Ishikawa (cell line): ENCODE data around the gene PPIL4.

Experiments used
- CREB1 ChIP-seq: IDR thresholded peaks from 2 replicates; pipeline ENCODE4 v1.6.1; 2012; ENCODE audit warnings: low read depth
- EGR1 ChIP-seq: IDR thresholded peaks from 2 replicates; pipeline ENCODE4 v1.6.1; 2012
- EP300 ChIP-seq: IDR thresholded peaks from 2 replicates; pipeline ENCODE4 v1.6.1; 2012; ENCODE audit warnings: borderline replicate concordance
- NFIC ChIP-seq: IDR thresholded peaks from 2 replicates; pipeline ENCODE4 v1.6.1; 2012
- RAD21 ChIP-seq: IDR thresholded peaks from 2 replicates; pipeline ENCODE4 v1.6.1; 2012; ENCODE audit warnings: low read depth
- TAF1 ChIP-seq: IDR thresholded peaks from 2 replicates; pipeline ENCODE4 v1.6.1; 2012; ENCODE audit warnings: low read depth, mild to moderate bottlenecking
- TCF12 ChIP-seq: IDR thresholded peaks from 2 replicates; pipeline ENCODE4 v1.6.1; 2012; ENCODE audit warnings: low read depth
- YY1 ChIP-seq: IDR thresholded peaks from 2 replicates; pipeline ENCODE4 v1.6.1; 2012; ENCODE audit warnings: low read depth
- ZBTB7A ChIP-seq: IDR thresholded peaks from 2 replicates; pipeline ENCODE4 v1.6.1; 2012; ENCODE audit warnings: low read depth
- TF ChIP-seq, protein P1 (sequence below): IDR thresholded peaks from 2 replicates; pipeline ENCODE4 v1.6.1; 2012; ENCODE audit warnings: low read depth, mild to moderate bottlenecking

DNA sequence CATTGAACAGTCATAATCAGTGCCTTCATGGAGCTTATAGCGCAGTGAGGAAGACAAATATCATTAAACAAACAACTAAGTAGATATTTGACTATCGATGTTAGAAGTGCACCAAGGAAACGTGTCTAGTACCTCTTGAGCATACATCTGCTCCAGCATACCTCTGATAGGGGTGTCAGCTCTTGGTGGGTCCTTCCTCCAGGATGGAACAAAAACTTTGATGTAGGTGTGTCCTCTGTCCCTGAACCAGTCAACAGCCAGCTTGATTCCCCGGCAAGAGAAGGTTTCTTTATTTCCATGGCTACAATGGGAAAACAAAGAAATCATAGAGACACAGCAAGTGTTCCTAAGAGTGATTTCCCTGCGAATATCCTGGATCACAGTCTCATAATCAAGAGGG lies 84.2 kb downstream of the PPIL4 start:
- no peak for TF ChIP-seq EP300
- TF ChIP-seq CREB1: no peak
- TF ChIP-seq RAD21: no peak
- no peak for TF ChIP-seq ZBTB7A
- TF ChIP-seq NFIC: no peak
- TF ChIP-seq EGR1: no peak
- TF ChIP-seq TAF1: no peak
- TF ChIP-seq, protein P1, sequence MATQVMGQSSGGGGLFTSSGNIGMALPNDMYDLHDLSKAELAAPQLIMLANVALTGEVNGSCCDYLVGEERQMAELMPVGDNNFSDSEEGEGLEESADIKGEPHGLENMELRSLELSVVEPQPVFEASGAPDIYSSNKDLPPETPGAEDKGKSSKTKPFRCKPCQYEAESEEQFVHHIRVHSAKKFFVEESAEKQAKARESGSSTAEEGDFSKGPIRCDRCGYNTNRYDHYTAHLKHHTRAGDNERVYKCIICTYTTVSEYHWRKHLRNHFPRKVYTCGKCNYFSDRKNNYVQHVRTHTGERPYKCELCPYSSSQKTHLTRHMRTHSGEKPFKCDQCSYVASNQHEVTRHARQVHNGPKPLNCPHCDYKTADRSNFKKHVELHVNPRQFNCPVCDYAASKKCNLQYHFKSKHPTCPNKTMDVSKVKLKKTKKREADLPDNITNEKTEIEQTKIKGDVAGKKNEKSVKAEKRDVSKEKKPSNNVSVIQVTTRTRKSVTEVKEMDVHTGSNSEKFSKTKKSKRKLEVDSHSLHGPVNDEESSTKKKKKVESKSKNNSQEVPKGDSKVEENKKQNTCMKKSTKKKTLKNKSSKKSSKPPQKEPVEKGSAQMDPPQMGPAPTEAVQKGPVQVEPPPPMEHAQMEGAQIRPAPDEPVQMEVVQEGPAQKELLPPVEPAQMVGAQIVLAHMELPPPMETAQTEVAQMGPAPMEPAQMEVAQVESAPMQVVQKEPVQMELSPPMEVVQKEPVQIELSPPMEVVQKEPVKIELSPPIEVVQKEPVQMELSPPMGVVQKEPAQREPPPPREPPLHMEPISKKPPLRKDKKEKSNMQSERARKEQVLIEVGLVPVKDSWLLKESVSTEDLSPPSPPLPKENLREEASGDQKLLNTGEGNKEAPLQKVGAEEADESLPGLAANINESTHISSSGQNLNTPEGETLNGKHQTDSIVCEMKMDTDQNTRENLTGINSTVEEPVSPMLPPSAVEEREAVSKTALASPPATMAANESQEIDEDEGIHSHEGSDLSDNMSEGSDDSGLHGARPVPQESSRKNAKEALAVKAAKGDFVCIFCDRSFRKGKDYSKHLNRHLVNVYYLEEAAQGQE: no peak
- no peak for TF ChIP-seq TCF12
- TF ChIP-seq YY1: no peak
